ENCODE data around the gene TVP23B. TPM values are rescaled to one million over a fixed set of nuclear protein-coding genes. Genes with fewer than 3 reads are reported as not detected.

Gene TVP23B
- total RNA-seq, 4 donors from 2014 or later, result 12.9 to 22.0 (median 19.0) TPM

DNA sequence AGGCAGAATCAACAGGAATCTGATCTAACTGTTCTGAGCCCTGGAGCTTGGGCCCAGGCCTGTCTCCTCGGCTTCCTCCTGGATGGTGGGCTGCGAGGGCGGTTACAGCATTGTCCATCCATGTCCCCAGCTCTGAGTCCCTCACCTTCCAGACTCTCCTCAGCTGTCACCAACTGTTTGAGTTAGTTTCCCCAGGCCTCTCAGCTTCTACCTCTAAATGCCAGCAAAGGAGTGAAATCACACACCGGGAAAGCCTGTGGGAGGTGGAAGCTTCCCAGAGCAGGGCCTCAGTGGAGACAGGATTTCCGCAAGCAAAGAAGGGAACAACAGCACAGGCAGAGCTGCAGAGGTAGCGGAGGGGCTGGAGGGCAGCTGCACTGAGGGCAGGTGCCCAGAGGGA is 67.5 kb downstream of the TVP23B start:
- in situ Hi-C loops (cut with MboI; ENCODE audit: low sequenced_read_pairs in 4 of 4), result no loop called here
- Histone ChIP-seq H3K36me3 (no peaks in the 10 kb centered on the region), H3K4me3 (no peak overlapping the region), H3K9me3 (no peaks in the 10 kb centered on the region), H3K27me3 (no peaks in the 10 kb centered on the region), H3K27ac (no peak overlapping the region), H3K4me1 (no peaks in the 10 kb centered on the region)
- intact Hi-C loops (cut with DNase I; ENCODE audit: low total_unique reads), result no loop called here
- DNase-seq, result no peak
- TF ChIP-seq, protein P1, sequence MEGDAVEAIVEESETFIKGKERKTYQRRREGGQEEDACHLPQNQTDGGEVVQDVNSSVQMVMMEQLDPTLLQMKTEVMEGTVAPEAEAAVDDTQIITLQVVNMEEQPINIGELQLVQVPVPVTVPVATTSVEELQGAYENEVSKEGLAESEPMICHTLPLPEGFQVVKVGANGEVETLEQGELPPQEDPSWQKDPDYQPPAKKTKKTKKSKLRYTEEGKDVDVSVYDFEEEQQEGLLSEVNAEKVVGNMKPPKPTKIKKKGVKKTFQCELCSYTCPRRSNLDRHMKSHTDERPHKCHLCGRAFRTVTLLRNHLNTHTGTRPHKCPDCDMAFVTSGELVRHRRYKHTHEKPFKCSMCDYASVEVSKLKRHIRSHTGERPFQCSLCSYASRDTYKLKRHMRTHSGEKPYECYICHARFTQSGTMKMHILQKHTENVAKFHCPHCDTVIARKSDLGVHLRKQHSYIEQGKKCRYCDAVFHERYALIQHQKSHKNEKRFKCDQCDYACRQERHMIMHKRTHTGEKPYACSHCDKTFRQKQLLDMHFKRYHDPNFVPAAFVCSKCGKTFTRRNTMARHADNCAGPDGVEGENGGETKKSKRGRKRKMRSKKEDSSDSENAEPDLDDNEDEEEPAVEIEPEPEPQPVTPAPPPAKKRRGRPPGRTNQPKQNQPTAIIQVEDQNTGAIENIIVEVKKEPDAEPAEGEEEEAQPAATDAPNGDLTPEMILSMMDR (IDR thresholded peaks at IDR 0.05 in 4 of 5, conservative IDR thresholded peaks at IDR 0.05 in 1 of 5), result no peak
- no peak for TF ChIP-seq POLR2A (IDR thresholded peaks at IDR 0.05)
- no peak for ATAC-seq

DNA sequence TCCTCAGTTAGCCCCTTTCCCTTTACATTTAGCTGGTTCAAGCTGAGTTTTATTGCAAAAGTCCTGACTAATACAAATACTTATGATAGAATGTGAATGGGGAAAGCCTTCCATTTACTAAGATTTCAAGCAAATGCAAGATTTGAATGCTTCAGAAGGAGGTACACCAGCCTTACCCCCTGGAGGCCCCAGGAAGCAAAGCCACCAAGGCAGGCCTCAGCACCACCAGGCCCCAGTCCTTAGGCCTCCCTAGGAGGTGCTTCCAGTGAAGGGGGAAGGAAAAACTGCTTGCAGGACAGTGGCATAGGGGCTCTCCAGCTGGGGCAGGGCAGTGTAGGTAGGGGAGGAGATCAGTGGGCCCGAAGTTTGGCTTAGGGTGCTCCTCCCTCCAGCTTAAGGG is 69.7 kb downstream of the TVP23B start:
- no peak for ATAC-seq
- peaks cover 0 to 5% of the 10 kb centered on the region in 2 donors for H3K4me1 ChIP-seq
- H3K9me3 ChIP-seq, result no peaks in the 10 kb centered on the region
- no peak overlapping the region for H3K4me3 ChIP-seq
- no peaks in the 10 kb centered on the region for H3K27me3 ChIP-seq
- in situ Hi-C loops (cut with MboI; ENCODE audit: low sequenced_read_pairs in 4 of 4), result no loop called here
- no peak for TF ChIP-seq POLR2A (IDR thresholded peaks at IDR 0.05)
- TF ChIP-seq, protein P1 (IDR thresholded peaks at IDR 0.05 in 4 of 5, conservative IDR thresholded peaks at IDR 0.05 in 1 of 5), result no peak
- no peak for DNase-seq
- no peaks in the 10 kb centered on the region for H3K36me3 ChIP-seq
- no peak overlapping the region for H3K27ac ChIP-seq
- intact Hi-C loops (cut with DNase I; ENCODE audit: low total_unique reads), result no loop called here

DNA sequence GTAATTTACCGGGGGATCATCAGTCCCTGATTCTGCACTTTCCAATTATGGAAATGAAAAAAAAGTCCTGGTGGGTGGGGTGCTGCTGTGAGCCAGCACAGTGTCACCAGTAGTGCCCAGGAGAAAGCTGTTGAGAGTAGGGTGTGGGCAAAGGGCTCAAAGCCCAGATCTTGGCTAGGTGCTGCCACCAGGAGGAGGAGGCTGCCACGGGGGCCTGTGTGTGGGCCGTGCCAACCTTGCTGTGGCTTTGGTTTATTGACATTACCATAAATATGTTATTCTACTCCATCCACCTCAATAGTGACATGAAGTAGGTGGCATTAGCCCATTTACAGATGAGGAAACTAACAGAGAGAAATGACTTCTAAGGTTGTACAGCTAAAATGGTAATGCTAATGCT is 70.2 kb downstream of the TVP23B start:
- DNase-seq (no peak), ATAC-seq (no peak)
- H3K9me3 ChIP-seq, result no peaks in the 10 kb centered on the region
- H3K27me3 ChIP-seq, result no peaks in the 10 kb centered on the region
- TF ChIP-seq, protein P1 (IDR thresholded peaks at IDR 0.05 in 4 of 5, conservative IDR thresholded peaks at IDR 0.05 in 1 of 5), result no peak
- TF ChIP-seq POLR2A (IDR thresholded peaks at IDR 0.05), result no peak
- in situ Hi-C loops (cut with MboI; ENCODE audit: low sequenced_read_pairs in 4 of 4), result no loop called here
- peaks cover 0 to 5% of the 10 kb centered on the region in 2 donors for H3K4me1 ChIP-seq
- H3K36me3 ChIP-seq, result no peaks in the 10 kb centered on the region
- H3K4me3 ChIP-seq, result no peak overlapping the region
- intact Hi-C loops (cut with DNase I; ENCODE audit: low total_unique reads), result no loop called here
- H3K27ac ChIP-seq, result no peak overlapping the region

DNA sequence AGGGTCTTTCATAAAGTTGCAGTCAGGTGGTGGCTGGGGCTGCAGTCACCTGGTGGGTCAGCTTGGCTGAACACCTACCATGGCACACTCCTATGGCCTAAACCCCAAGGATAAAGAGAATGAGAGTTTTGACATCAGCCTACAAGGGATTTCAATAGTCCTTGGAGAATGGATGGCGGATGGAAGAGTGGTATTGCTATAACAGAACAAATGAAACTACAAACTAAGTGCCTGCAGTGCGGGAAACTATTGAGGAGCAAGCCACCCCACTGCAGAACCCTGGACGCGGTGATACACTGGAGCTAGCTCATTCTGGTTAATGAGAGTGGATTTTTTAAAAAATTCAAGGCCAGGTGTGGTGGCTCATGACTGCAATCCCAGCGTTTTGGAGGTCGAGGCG is 74.0 kb downstream of the TVP23B start:
- Histone ChIP-seq H3K27me3 (no peaks in the 10 kb centered on the region), H3K36me3 (no peaks in the 10 kb centered on the region), H3K4me3 (no peak overlapping the region), H3K9me3 (no peaks in the 10 kb centered on the region), H3K4me1 (peaks cover 9 to 14% of the 10 kb centered on the region in 2 donors), H3K27ac (no peak overlapping the region)
- DNase-seq (no peak), ATAC-seq (no peak)
- TF ChIP-seq, protein P1 (IDR thresholded peaks at IDR 0.05 in 4 of 5, conservative IDR thresholded peaks at IDR 0.05 in 1 of 5), result no peak
- TF ChIP-seq POLR2A (IDR thresholded peaks at IDR 0.05), result no peak
- in situ Hi-C loops (cut with MboI; ENCODE audit: low sequenced_read_pairs in 4 of 4), result no loop called here
- intact Hi-C loops (cut with DNase I; ENCODE audit: low total_unique reads), result no loop called here
